Stimulated activated CD4-positive, alpha-beta T cell treated with anti-CD3 and anti-CD28 coated beads, Interleukin-15, amount 100 ng/mL, for 24 hours (primary cell): ENCODE measurements around the gene COG2.
"Not testable (repeated sequence)": the region's sequence is repeated elsewhere in the genome, so short reads cannot be mapped to it uniquely, and the experiment has no call there.

ENCODE experiments used
- DNase-seq: peaks from one replicate; pipeline ENCODE4 v3.0.0-alpha.2; 2020

The COG2 gene

GRCh38 chr1:230721849-230722522 is 79.7 kb downstream of the COG2 start:
- not testable (repeated sequence) for DNase-seq

GRCh38 chr1:230725256-230726012 is 83.2 kb downstream of the COG2 start:
- no peak for DNase-seq

GRCh38 chr1:230728710-230729392 is 86.6 kb downstream of the COG2 start:
- DNase-seq: no peak

GRCh38 chr1:230730977-230731376 is 88.7 kb downstream of the COG2 start:
- DNase-seq: no peak

GRCh38 chr1:230735447-230735846 is 93.2 kb downstream of the COG2 start:
- no peak for DNase-seq

- no peak for DNase-seq
Observed at GRCh38 chr1:230737622-230738262, 95.5 kb downstream of the COG2 start.

- no peak for DNase-seq
Observed at GRCh38 chr1:230739564-230740290, 97.4 kb downstream of the COG2 start.
